HTR-8/SVneo (cell line): ENCODE results near the gene ARF1.

ENCODE experiments used
- DNase-seq: peaks from one replicate; pipeline ENCODE4 v3.0.0; 2011; ENCODE audit warnings: low spot score, mixed read lengths; ENCODE audit not compliant: insufficient read length
- FAIRE-seq: peaks from 2 replicates; lab custom pipeline; 2011; peaks lifted over from hg19 to GRCh38; lab: Jason Lieb, UNC

ARF1 gene

GRCh38 chr1:228082214-228082917, at the start of gene ARF1:
Gene ARF1 (plus strand): TSS chr1:228082708. CDS start chr1:228097115, 14,407 bp downstream.
- DNase-seq = peak; percentile 98
- FAIRE-seq = peak; percentile 90

- DNase-seq = no peak
- no peak for FAIRE-seq
Observed at GRCh38 chr1:228033376-228033775, 49.1 kb upstream of the ARF1 start.

- no peak for FAIRE-seq
- DNase-seq = no peak
Observed at GRCh38 chr1:228034954-228035837, 47.3 kb upstream of the ARF1 start.

- FAIRE-seq (no peak), DNase-seq (no peak)
Observed at GRCh38 chr1:228035844-228036243, 46.7 kb upstream of the ARF1 start.

- FAIRE-seq (no peak), DNase-seq (no peak)
Observed at GRCh38 chr1:228036701-228037231, 45.7 kb upstream of the ARF1 start.

GRCh38 chr1:228037401-228038386, 44.8 kb upstream of the ARF1 start:
- FAIRE-seq = no peak
- no peak for DNase-seq

GRCh38 chr1:228038387-228039005, 44.0 kb upstream of the ARF1 start:
- DNase-seq (no peak), FAIRE-seq (no peak)

GRCh38 chr1:228039006-228039903, 43.3 kb upstream of the ARF1 start:
- DNase-seq (no peak), FAIRE-seq (no peak)

GRCh38 chr1:228039986-228040385, 42.5 kb upstream of the ARF1 start:
- DNase-seq = no peak
- FAIRE-seq = no peak

- peak; percentile 42 for FAIRE-seq
- no peak for DNase-seq
Observed at GRCh38 chr1:228041316-228041715, 41.2 kb upstream of the ARF1 start.

- DNase-seq (no peak), FAIRE-seq (peak; percentile 42)
Observed at GRCh38 chr1:228042508-228042907, 40.0 kb upstream of the ARF1 start.

GRCh38 chr1:228043281-228043848, 39.1 kb upstream of the ARF1 start:
- DNase-seq = no peak
- FAIRE-seq = no peak

GRCh38 chr1:228044961-228045360, 37.5 kb upstream of the ARF1 start:
- FAIRE-seq (no peak), DNase-seq (no peak)

- DNase-seq (no peak), FAIRE-seq (no peak)
Observed at GRCh38 chr1:228045405-228045804, 37.1 kb upstream of the ARF1 start.

- no peak for FAIRE-seq
Observed at GRCh38 chr1:228045871-228046270, 36.6 kb upstream of the ARF1 start.

GRCh38 chr1:228046421-228047182, 35.9 kb upstream of the ARF1 start:
- FAIRE-seq (peak; percentile 97), DNase-seq (no peak)

More at GRCh38 chr1:228045871-228046270, 36.6 kb upstream of the ARF1 start:
- no peak for DNase-seq

GRCh38 chr1:228047183-228047466, 35.4 kb upstream of the ARF1 start:
- FAIRE-seq = no peak
- no peak for DNase-seq

GRCh38 chr1:228048120-228048519, 34.4 kb upstream of the ARF1 start:
- FAIRE-seq (no peak), DNase-seq (no peak)
